ENCODE results near the gene PCMTD2. TPM values are rescaled to one million over a fixed set of nuclear protein-coding genes. Genes with fewer than 3 reads are reported as not detected.

PCMTD2 gene
- total and polyA plus RNA-seq, 2 experiments from 2014 or later: 33.8 to 76.1 TPM

DNA sequence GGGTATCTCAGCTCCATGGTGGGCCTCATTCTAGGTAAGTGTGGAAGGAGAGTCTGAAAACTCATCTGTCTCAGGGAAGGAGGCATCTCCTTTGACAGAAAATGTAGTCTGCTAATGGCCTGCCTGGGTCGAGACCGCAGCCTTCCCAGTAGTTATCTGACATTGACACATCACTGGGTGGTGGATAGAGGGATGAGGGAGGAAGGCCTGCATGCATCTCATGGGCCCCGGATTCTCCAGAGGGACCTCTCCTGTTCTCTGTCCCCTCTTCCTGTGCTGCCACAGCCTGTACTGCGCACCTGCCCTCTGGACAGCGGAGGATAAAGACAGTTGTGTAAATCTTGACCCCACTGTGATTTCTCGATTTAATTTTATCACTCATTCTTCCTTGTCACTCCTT is 4.7 kb downstream of the PCMTD2 start:
- TF ChIP-seq NANOG (IDR thresholded peaks at IDR 0.05; ENCODE audit: borderline replicate concordance): no peak
- TF ChIP-seq ZNF331 (CRISPR knock-in tag; IDR thresholded peaks at IDR 0.05; ENCODE audit: low read depth): no peak
- no peak for TF ChIP-seq POLR2AphosphoS5 (IDR thresholded peaks at IDR 0.05; ENCODE audit: low read depth)
- no peak for TF ChIP-seq EZH2phosphoT487 (IDR thresholded peaks at IDR 0.05; ENCODE audit: unreplicated experiment)
- TF ChIP-seq, protein P1, sequence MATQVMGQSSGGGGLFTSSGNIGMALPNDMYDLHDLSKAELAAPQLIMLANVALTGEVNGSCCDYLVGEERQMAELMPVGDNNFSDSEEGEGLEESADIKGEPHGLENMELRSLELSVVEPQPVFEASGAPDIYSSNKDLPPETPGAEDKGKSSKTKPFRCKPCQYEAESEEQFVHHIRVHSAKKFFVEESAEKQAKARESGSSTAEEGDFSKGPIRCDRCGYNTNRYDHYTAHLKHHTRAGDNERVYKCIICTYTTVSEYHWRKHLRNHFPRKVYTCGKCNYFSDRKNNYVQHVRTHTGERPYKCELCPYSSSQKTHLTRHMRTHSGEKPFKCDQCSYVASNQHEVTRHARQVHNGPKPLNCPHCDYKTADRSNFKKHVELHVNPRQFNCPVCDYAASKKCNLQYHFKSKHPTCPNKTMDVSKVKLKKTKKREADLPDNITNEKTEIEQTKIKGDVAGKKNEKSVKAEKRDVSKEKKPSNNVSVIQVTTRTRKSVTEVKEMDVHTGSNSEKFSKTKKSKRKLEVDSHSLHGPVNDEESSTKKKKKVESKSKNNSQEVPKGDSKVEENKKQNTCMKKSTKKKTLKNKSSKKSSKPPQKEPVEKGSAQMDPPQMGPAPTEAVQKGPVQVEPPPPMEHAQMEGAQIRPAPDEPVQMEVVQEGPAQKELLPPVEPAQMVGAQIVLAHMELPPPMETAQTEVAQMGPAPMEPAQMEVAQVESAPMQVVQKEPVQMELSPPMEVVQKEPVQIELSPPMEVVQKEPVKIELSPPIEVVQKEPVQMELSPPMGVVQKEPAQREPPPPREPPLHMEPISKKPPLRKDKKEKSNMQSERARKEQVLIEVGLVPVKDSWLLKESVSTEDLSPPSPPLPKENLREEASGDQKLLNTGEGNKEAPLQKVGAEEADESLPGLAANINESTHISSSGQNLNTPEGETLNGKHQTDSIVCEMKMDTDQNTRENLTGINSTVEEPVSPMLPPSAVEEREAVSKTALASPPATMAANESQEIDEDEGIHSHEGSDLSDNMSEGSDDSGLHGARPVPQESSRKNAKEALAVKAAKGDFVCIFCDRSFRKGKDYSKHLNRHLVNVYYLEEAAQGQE (IDR thresholded peaks at IDR 0.05; ENCODE audit: unreplicated experiment): no peak
- TF ChIP-seq, protein P2, sequence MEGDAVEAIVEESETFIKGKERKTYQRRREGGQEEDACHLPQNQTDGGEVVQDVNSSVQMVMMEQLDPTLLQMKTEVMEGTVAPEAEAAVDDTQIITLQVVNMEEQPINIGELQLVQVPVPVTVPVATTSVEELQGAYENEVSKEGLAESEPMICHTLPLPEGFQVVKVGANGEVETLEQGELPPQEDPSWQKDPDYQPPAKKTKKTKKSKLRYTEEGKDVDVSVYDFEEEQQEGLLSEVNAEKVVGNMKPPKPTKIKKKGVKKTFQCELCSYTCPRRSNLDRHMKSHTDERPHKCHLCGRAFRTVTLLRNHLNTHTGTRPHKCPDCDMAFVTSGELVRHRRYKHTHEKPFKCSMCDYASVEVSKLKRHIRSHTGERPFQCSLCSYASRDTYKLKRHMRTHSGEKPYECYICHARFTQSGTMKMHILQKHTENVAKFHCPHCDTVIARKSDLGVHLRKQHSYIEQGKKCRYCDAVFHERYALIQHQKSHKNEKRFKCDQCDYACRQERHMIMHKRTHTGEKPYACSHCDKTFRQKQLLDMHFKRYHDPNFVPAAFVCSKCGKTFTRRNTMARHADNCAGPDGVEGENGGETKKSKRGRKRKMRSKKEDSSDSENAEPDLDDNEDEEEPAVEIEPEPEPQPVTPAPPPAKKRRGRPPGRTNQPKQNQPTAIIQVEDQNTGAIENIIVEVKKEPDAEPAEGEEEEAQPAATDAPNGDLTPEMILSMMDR (conservative IDR thresholded peaks at IDR 0.05; ENCODE audit: low read depth in 2 of 2): no peak
- TF ChIP-seq STAT1 (IDR thresholded peaks at IDR 0.05; ENCODE audit: unreplicated experiment): no peak
- TF ChIP-seq CREB1 (CRISPR knock-in tag; IDR thresholded peaks at IDR 0.05; ENCODE audit: low read depth): no peak
- TF ChIP-seq ZNF114 (CRISPR knock-in tag; IDR thresholded peaks at IDR 0.05): no peak
- TF ChIP-seq, protein P3, sequence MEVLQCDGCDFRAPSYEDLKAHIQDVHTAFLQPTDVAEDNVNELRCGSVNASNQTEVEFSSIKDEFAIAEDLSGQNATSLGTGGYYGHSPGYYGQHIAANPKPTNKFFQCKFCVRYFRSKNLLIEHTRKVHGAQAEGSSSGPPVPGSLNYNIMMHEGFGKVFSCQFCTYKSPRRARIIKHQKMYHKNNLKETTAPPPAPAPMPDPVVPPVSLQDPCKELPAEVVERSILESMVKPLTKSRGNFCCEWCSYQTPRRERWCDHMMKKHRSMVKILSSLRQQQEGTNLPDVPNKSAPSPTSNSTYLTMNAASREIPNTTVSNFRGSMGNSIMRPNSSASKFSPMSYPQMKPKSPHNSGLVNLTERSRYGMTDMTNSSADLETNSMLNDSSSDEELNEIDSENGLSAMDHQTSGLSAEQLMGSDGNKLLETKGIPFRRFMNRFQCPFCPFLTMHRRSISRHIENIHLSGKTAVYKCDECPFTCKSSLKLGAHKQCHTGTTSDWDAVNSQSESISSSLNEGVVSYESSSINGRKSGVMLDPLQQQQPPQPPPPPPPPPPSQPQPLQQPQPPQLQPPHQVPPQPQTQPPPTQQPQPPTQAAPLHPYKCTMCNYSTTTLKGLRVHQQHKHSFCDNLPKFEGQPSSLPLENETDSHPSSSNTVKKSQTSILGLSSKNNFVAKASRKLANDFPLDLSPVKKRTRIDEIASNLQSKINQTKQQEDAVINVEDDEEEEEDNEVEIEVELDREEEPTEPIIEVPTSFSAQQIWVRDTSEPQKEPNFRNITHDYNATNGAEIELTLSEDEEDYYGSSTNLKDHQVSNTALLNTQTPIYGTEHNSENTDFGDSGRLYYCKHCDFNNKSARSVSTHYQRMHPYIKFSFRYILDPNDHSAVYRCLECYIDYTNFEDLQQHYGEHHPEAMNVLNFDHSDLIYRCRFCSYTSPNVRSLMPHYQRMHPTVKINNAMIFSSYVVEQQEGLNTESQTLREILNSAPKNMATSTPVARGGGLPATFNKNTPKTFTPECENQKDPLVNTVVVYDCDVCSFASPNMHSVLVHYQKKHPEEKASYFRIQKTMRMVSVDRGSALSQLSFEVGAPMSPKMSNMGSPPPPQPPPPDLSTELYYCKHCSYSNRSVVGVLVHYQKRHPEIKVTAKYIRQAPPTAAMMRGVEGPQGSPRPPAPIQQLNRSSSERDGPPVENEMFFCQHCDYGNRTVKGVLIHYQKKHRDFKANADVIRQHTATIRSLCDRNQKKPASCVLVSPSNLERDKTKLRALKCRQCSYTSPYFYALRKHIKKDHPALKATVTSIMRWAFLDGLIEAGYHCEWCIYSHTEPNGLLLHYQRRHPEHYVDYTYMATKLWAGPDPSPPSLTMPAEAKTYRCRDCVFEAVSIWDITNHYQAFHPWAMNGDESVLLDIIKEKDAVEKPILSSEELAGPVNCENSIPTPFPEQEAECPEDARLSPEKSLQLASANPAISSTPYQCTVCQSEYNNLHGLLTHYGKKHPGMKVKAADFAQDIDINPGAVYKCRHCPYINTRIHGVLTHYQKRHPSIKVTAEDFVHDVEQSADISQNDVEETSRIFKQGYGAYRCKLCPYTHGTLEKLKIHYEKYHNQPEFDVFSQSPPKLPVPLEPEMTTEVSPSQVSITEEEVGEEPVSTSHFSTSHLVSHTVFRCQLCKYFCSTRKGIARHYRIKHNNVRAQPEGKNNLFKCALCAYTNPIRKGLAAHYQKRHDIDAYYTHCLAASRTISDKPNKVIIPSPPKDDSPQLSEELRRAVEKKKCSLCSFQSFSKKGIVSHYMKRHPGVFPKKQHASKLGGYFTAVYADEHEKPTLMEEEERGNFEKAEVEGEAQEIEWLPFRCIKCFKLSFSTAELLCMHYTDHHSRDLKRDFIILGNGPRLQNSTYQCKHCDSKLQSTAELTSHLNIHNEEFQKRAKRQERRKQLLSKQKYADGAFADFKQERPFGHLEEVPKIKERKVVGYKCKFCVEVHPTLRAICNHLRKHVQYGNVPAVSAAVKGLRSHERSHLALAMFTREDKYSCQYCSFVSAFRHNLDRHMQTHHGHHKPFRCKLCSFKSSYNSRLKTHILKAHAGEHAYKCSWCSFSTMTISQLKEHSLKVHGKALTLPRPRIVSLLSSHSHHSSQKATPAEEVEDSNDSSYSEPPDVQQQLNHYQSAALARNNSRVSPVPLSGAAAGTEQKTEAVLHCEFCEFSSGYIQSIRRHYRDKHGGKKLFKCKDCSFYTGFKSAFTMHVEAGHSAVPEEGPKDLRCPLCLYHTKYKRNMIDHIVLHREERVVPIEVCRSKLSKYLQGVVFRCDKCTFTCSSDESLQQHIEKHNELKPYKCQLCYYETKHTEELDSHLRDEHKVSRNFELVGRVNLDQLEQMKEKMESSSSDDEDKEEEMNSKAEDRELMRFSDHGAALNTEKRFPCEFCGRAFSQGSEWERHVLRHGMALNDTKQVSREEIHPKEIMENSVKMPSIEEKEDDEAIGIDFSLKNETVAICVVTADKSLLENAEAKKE (CRISPR knock-in tag; IDR thresholded peaks at IDR 0.05): no peak
- TF ChIP-seq, protein P4, sequence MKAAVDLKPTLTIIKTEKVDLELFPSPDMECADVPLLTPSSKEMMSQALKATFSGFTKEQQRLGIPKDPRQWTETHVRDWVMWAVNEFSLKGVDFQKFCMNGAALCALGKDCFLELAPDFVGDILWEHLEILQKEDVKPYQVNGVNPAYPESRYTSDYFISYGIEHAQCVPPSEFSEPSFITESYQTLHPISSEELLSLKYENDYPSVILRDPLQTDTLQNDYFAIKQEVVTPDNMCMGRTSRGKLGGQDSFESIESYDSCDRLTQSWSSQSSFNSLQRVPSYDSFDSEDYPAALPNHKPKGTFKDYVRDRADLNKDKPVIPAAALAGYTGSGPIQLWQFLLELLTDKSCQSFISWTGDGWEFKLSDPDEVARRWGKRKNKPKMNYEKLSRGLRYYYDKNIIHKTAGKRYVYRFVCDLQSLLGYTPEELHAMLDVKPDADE (IDR thresholded peaks at IDR 0.05): no peak
- no peak for TF ChIP-seq JUNB (IDR thresholded peaks at IDR 0.05; ENCODE audit: unreplicated experiment)
- TF ChIP-seq EZH2 (IDR thresholded peaks at IDR 0.05; ENCODE audit: low read depth, unreplicated experiment): no peak
- peaks cover 7% of the 10 kb centered on the region for H3K27me3 Mint-ChIP-seq (ENCODE audit: insufficient read depth, low read depth, poor library complexity)
- H3K4me1 Mint-ChIP-seq: peaks cover 26% of the 10 kb centered on the region
- peaks cover 12% of the 10 kb centered on the region; the same call in 2 of the 3 replicates for H3K36me3 Mint-ChIP-seq (ENCODE audit: low read depth)
- ATAC-seq (no peak), DNase-seq (ENCODE audit: low spot score) (no peak)
- Histone ChIP-seq H3F3A (replicated peaks; ENCODE audit: low read depth) (0 out of 2 replicates have a peak, but pooled peaks cover 3% of the 10 kb centered on the region), H4K20me1 (replicated peaks; ENCODE audit: insufficient read depth) (peaks cover 12% of the 10 kb centered on the region), H3K27me3 (ENCODE audit: insufficient read depth) (no peaks in the 10 kb centered on the region), H3K4me3 (no peak overlapping the region), H3K4me1 (ENCODE audit: insufficient read depth) (peaks cover 24% of the 10 kb centered on the region), H3K79me2 (replicated peaks; ENCODE audit: insufficient read depth) (peaks cover 87% of the 10 kb centered on the region), H3K4me2 (no peak overlapping the region), H3K27ac (ENCODE audit: low read depth) (no peak overlapping the region), H3K9me2 (ENCODE audit: insufficient read depth) (no peaks in the 10 kb centered on the region), H3K36me3 (ENCODE audit: insufficient read depth) (no peaks in the 10 kb centered on the region; the same call in 1 of the 2 replicates), H2AFZ (no peak overlapping the region)
- H3K27ac Mint-ChIP-seq: no peak overlapping the region
- no peak overlapping the region for H3K4me3 Mint-ChIP-seq
- no peaks in the 10 kb centered on the region; the same call in 2 of the 3 replicates for H3K9me3 Mint-ChIP-seq
